GM20000 (cell line): ENCODE data around the gene MFSD8.
A peak's percentile ranks its signal among the peaks of the same experiment; 100 is the strongest.
"Not testable (repeated sequence)": the region's sequence is repeated elsewhere in the genome, so short reads cannot be mapped to it uniquely, and the experiment has no call there.

Source experiments
- DNase-seq: peaks from one replicate; pipeline ENCODE4 v3.0.0; 2012; ENCODE audit warnings: low spot score
- CTCF ChIP-seq: IDR thresholded peaks from 2 replicates; pipeline ENCODE4 v1.5.1; 2012; ENCODE audit warnings: mild to moderate bottlenecking, control low read depth; ENCODE audit errors: extremely low read depth, missing control alignments

The MFSD8 gene

GRCh38 chr4:127965062-127965802, at the start of gene MFSD8, which contains the start of gene ABHD18:
Gene MFSD8, minus strand, starts transcription at chr4:127965173. Its CDS starts 40 bp downstream, at chr4:127965133.
Gene ABHD18, plus strand, starts transcription at chr4:127965406. Its CDS starts 17,550 bp downstream, at chr4:127982956.
- TF ChIP-seq CTCF: peak; percentile 19
- DNase-seq: peak; percentile 96

- no peak for DNase-seq
- no peak for TF ChIP-seq CTCF
Observed at GRCh38 chr4:128009428-128009827, 44.5 kb upstream of the MFSD8 start.

- TF ChIP-seq CTCF: no peak
- no peak for DNase-seq
Observed at GRCh38 chr4:128006592-128006991, 41.6 kb upstream of the MFSD8 start.

GRCh38 chr4:127997534-127998388, 32.8 kb upstream of the MFSD8 start:
- DNase-seq: peak; percentile 61
- TF ChIP-seq CTCF: peak; percentile 16

GRCh38 chr4:127996521-127996920, 31.5 kb upstream of the MFSD8 start:
- not testable (repeated sequence) for DNase-seq

GRCh38 chr4:127995776-127996175, 30.8 kb upstream of the MFSD8 start:
- DNase-seq: no peak
- TF ChIP-seq CTCF: no peak

GRCh38 chr4:127993151-127993550, 28.2 kb upstream of the MFSD8 start:
- no peak for TF ChIP-seq CTCF
- no peak for DNase-seq
